Duodenal mucosa (tissue), 2 donors: ENCODE results near the gene ASGR2.
A peak's percentile ranks its signal among the peaks of the same experiment; 100 is the strongest.
"Not testable (repeated sequence)": the region's sequence is repeated elsewhere in the genome, so short reads cannot be mapped to it uniquely, and the experiment has no call there.

ENCODE experiments used
- H3K27ac ChIP-seq: one replicate; pipeline ENCODE4 v1.7.0; 2013; ENCODE audit warnings: low read depth, low read length
- H3K27me3 ChIP-seq, 2 donors: one replicate each; pipeline ENCODE4 v1.7.0; 2013; ENCODE audit warnings: low read length in 2 of 2, control low read depth in 1 of 2; ENCODE audit not compliant: insufficient read depth in 2 of 2, control insufficient read depth in 1 of 2
- H3K36me3 ChIP-seq, 2 donors: one replicate each; pipeline ENCODE4 v1.7.0; 2013; ENCODE audit warnings: low read length in 2 of 2, control low read depth in 1 of 2; ENCODE audit not compliant: insufficient read depth in 2 of 2, control insufficient read depth in 1 of 2
- H3K4me1 ChIP-seq, 2 donors: one replicate each; pipeline ENCODE4 v1.7.0; 2013; ENCODE audit warnings: low read length in 2 of 2, control low read depth in 1 of 2; ENCODE audit not compliant: insufficient read depth in 2 of 2, control insufficient read depth in 1 of 2
- H3K4me3 ChIP-seq, 2 donors: one replicate each; pipeline ENCODE4 v1.7.0; 2013; ENCODE audit warnings: low read length in 2 of 2, low read depth in 1 of 2
- H3K9ac ChIP-seq, 2 donors: one replicate each; pipeline ENCODE4 v1.7.0; 2013; ENCODE audit warnings: low read length in 2 of 2, low read depth in 1 of 2
- H3K9me3 ChIP-seq, 2 donors: one replicate each; pipeline ENCODE4 v1.7.0; 2013; ENCODE audit warnings: low read length in 2 of 2, control low read depth in 1 of 2; ENCODE audit not compliant: control insufficient read depth in 1 of 2

Gene ASGR2

DNA sequence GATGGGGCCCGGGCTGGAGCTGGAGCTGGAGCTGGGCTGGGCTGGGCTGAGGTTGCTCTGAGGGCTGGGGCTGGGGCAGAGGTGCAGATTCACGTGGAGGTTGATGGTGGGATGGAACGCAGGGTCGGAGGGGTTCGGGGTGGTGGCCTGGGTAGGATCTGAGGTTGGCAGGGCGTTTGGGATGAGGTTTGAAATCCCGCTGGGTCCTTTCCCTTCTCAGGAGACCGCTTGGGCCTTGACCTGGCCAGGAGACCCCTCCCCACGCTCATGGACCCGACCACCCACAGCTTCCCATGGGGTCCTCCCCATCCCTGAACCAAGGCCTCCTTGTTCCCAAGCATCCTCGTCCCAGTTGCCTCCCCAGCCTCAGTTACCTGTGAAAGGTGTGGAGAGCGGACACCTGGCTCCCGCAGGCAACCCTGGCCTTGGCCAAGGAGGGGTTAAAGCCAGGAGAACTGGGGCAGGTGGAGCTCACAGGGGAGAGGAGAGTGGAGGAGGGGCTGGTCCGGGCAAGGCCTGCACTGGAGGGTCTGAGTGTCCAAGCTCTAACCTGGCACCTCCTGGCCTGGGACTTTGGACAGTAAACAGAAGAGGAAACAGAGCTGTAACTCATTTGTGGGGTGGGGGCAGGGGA is at the start of gene ASGR2:
Gene ASGR2 (minus strand): TSS at position 582 of the 634 bp plus-strand sequence. CDS start 582 bp downstream, outside the sequence.
- Histone ChIP-seq H3K4me3 (no peak within 1 kb of the TSS), H3K36me3 (no peaks in the 10 kb centered on the region), H3K4me1 (no peaks in the 10 kb centered on the region), H3K27me3 (peaks cover 0 to 1% of the 10 kb centered on the region in 2 donors), H3K9ac (no peak within 1 kb of the TSS), H3K27ac (no peak within 1 kb of the TSS), H3K9me3 (peaks cover 0 to 2% of the 10 kb centered on the region in 2 donors)

DNA sequence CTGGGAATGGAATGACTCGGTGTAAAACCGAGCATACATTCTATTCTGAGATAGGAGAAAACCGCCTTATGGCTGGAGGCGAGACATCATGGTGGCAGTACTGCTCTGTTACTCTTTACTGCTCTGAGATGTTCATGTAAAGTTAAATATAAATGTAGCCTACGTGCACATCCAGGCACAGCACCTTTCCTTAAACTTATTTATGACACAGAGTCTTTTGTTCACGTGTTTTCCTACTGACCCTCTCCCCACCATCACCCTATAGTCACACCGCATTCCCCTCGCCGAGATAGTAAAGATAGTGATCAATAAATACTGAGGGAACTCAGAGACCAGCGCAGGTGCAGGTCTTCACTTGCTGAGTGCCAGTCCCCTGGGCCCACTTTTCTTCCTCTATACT is 44.9 kb upstream of the ASGR2 start:
- not testable (repeated sequence) for H3K9ac ChIP-seq, H3K27me3 ChIP-seq, H3K9me3 ChIP-seq, H3K27ac ChIP-seq, H3K36me3 ChIP-seq, H3K4me3 ChIP-seq, H3K4me1 ChIP-seq

DNA sequence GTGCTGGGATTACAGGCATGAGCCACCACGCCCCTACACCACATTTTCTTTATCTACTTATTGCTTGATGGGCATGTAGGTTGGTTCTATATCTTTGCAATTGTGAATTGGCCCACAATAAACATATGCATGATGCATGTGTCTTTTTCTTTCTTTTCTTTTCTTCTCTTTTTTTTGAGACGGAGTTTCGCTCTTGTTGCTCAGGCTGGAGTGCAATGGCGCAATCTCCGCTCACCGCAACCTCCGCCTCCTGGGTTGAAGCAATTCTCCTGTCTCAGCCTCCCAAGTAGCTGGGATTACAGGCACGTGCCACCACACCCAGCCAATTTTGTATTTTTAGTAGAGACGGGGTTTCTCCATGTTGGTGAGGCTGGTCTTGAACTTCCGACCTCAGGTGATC is 43.8 kb upstream of the ASGR2 start:
- H3K27ac ChIP-seq, H3K36me3 ChIP-seq, H3K9me3 ChIP-seq, H3K4me3 ChIP-seq, H3K27me3 ChIP-seq, H3K4me1 ChIP-seq, H3K9ac ChIP-seq: not testable (repeated sequence)

- Histone ChIP-seq H3K27me3 (no peaks in the 10 kb centered on the region), H3K9me3 (no peaks in the 10 kb centered on the region), H3K4me3 (no peak overlapping the region), H3K4me1 (no peaks in the 10 kb centered on the region), H3K9ac (no peak overlapping the region), H3K27ac (no peak overlapping the region), H3K36me3 (no peaks in the 10 kb centered on the region)
These were observed 41.8 kb upstream of the ASGR2 start for GRCh38 chr17:7156342-7156940.

DNA sequence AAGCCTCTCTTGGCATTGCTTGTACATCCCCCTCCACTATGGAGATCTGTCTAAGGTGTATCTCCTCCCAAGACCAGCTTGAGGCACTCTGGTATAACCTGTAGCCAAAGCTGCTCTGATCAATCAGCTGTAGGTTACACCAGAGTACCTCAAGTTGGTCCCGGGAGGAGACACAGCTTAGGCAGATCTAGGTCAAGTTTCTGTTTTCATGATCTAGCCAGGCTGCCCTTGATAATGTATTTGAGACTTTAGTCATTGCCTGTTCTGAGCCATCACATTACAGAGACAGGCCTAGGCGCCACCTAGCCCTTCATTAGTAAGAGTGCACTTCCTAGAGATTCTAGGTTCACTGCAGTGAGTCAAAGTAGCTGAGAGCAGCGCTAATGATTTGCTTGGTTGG is 33.1 kb upstream of the ASGR2 start:
- H3K9me3 ChIP-seq = no peaks in the 10 kb centered on the region
- H3K9ac ChIP-seq = no peak overlapping the region
- no peaks in the 10 kb centered on the region for H3K4me1 ChIP-seq
- H3K27ac ChIP-seq = no peak overlapping the region
- no peak overlapping the region for H3K4me3 ChIP-seq
- H3K36me3 ChIP-seq = no peaks in the 10 kb centered on the region
- peaks cover 0 to 2% of the 10 kb centered on the region in 2 donors for H3K27me3 ChIP-seq

DNA sequence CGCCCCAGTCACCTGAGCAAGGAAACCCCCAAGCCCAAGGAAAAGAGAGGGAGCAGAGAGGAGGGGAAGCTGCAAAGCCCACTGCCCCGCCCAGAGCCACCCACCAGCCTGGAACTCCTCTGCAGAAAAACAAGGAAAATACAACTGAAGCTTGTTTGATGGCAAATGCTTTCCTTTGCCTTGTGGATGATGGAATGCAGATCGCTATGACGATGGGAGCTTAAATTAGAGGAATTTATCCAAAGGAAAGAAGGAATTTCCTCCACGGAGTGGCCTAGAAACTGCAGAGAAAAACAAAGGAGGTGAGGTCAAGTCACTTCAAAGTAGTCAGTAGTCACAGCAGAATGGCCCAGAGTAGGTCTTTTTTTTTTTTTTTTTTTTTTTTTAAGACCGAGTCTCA is 31.5 kb upstream of the ASGR2 start:
- no peaks in the 10 kb centered on the region for H3K9me3 ChIP-seq
- no peak overlapping the region for H3K9ac ChIP-seq
- no peaks in the 10 kb centered on the region for H3K36me3 ChIP-seq
- H3K27me3 ChIP-seq = peaks cover 0 to 2% of the 10 kb centered on the region in 2 donors
- H3K27ac ChIP-seq = no peak overlapping the region
- peaks cover 0 to 6% of the 10 kb centered on the region in 2 donors for H3K4me1 ChIP-seq
- H3K4me3 ChIP-seq = no peak overlapping the region

DNA sequence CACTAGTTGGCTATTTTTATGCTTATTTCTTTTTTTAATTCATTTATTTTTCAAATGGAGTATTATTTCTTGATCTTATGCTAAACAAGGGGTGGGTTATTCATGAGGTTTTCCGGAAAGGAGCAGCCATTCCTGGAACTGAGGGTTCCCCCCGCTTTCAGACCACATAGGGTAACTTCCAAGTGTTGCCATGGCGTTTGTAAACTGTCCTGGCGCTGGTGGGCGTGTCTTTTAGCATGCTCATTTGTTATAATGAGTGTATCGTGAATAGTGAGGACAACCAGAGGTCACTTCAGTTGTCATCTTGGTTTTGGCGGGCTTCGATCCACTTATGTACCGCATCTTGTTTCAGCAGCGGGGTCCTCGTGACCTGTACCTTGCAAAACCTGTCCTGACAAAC is 29.6 kb upstream of the ASGR2 start:
- peaks cover 0 to 2% of the 10 kb centered on the region in 2 donors for H3K27me3 ChIP-seq
- no peak overlapping the region for H3K27ac ChIP-seq
- H3K4me3 ChIP-seq = no peak overlapping the region
- H3K9me3 ChIP-seq = no peaks in the 10 kb centered on the region
- no peak overlapping the region for H3K9ac ChIP-seq
- H3K4me1 ChIP-seq = peaks cover 4 to 11% of the 10 kb centered on the region in 2 donors
- H3K36me3 ChIP-seq = no peaks in the 10 kb centered on the region

GRCh38 chr17:7141824-7142223 is 27.2 kb upstream of the ASGR2 start:
- H3K4me3 ChIP-seq = no peak overlapping the region
- no peak overlapping the region for H3K9ac ChIP-seq
- H3K9me3 ChIP-seq = no peaks in the 10 kb centered on the region
- H3K27ac ChIP-seq = no peak overlapping the region
- peaks cover 2 to 4% of the 10 kb centered on the region in 2 donors for H3K27me3 ChIP-seq
- no peaks in the 10 kb centered on the region for H3K36me3 ChIP-seq
- H3K4me1 ChIP-seq = peaks cover 7 to 13% of the 10 kb centered on the region in 2 donors

- H3K36me3 ChIP-seq = no peaks in the 10 kb centered on the region
- H3K9me3 ChIP-seq = no peaks in the 10 kb centered on the region
- peaks cover 7 to 13% of the 10 kb centered on the region in 2 donors for H3K4me1 ChIP-seq
- no peak overlapping the region for H3K4me3 ChIP-seq
- H3K27me3 ChIP-seq = peaks cover 2 to 4% of the 10 kb centered on the region in 2 donors
- no peak overlapping the region for H3K27ac ChIP-seq
- H3K9ac ChIP-seq = peak overlapping the region in 1 of 2 donors; percentile 18
These were observed 24.8 kb upstream of the ASGR2 start for GRCh38 chr17:7139400-7139799.

- Histone ChIP-seq H3K4me3 (no peak overlapping the region), H3K36me3 (no peaks in the 10 kb centered on the region), H3K27ac (no peak overlapping the region), H3K9ac (no peak overlapping the region), H3K27me3 (peaks cover 0 to 4% of the 10 kb centered on the region in 2 donors), H3K4me1 (peaks cover 7 to 13% of the 10 kb centered on the region in 2 donors), H3K9me3 (no peaks in the 10 kb centered on the region)
These were observed 24.3 kb upstream of the ASGR2 start for GRCh38 chr17:7138800-7139381.
